GM23248 (cell line): Measurements from ENCODE around the gene FAM241A.

ENCODE experiments used
- EZH2 ChIP-seq: fragments of 200-600 bp; sonication (generic); IDR thresholded peaks from 2 replicates; pipeline ENCODE4 v1.6.1; 2018; ENCODE audit warnings: antibody characterized with exemption, mild to moderate bottlenecking; ENCODE audit not compliant: insufficient read depth, poor library complexity, severe bottlenecking
- EZH2phosphoT487 ChIP-seq: fragments of 200-600 bp; sonication (generic); IDR thresholded peaks from 2 replicates; pipeline ENCODE4 v1.6.1; 2018; ENCODE audit warnings: antibody characterized with exemption, moderate library complexity, mild to moderate bottlenecking, low read depth; ENCODE audit not compliant: insufficient read depth

DNA sequence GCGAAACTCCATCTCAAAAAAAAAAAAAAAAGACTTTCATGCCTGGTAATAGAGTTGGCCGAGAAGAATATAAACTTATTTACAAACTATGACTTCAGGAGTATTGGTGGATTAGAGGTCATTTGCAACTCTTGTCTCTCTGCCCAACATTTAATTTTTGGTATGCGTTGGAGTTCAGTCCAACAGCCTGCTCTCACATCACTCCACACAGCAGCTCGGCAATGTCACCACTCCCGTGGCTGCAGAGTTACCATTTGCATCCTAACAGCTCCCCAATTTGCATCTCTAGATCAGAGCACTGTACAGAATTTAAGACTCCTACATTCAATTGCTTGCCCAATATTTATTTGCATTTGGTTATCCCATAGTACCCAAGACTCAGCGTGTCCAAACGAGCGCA, 45.4 kb downstream of the FAM241A start:
- TF ChIP-seq EZH2 (no peak), EZH2phosphoT487 (no peak)
